CD4-positive, alpha-beta memory T cell (primary cell): ENCODE data around the gene TEX13A. TPM values are rescaled to one million over a fixed set of nuclear protein-coding genes. Genes with fewer than 3 reads are reported as not detected.

ENCODE experiments used
- CTCF ChIA-PET: fragments of 350-600 bp; sonication (Branson Sonifier 250); formaldehyde crosslinking; loops from one replicate; lab custom pipeline; 2021; ENCODE audit warnings: inconsistent platforms; ENCODE audit not compliant: partially characterized antibody; lab: Charles Lee
- POLR2A ChIA-PET: fragments of 350-600 bp; sonication (Branson Sonifier 250); formaldehyde crosslinking; loops from one replicate; lab custom pipeline; 2021; ENCODE audit not compliant: partially characterized antibody; lab: Charles Lee
- DNase-seq, 5 donors: peaks; one replicate each; pipeline versions ENCODE4 v3.0.0 to v3.0.0-alpha.2; 2020 to 2022; ENCODE audit warnings: mixed read lengths in 1 of 5
- H3K27ac ChIP-seq: one replicate; pipeline ENCODE4 v1.7.0; 2013; ENCODE audit warnings: low read depth, low read length
- H3K27me3 ChIP-seq: 2 replicates; pipeline ENCODE4 v1.7.0; 2013; ENCODE audit warnings: mild to moderate bottlenecking, low read length, moderate library complexity; ENCODE audit not compliant: insufficient read depth
- H3K36me3 ChIP-seq: 2 replicates; pipeline ENCODE4 v1.7.0; 2013; ENCODE audit warnings: mild to moderate bottlenecking, low read length, moderate library complexity; ENCODE audit not compliant: insufficient read depth
- H3K4me1 ChIP-seq: 2 replicates; pipeline ENCODE4 v1.7.0; 2013; ENCODE audit warnings: mild to moderate bottlenecking, low read length, moderate library complexity; ENCODE audit not compliant: insufficient read depth
- H3K4me3 ChIP-seq, 2 donors: one replicate each; pipeline ENCODE4 v1.7.0; 2013; ENCODE audit warnings: low read length in 2 of 2, mild to moderate bottlenecking in 1 of 2
- H3K9me3 ChIP-seq, 2 donors: one replicate each; pipeline ENCODE4 v1.7.0; 2013; ENCODE audit warnings: low read length in 2 of 2, control low read depth in 1 of 2; ENCODE audit not compliant: control insufficient read depth in 1 of 2
- H3K27ac Mint-ChIP-seq, 7 donors: one replicate each; pipeline ENCODE4 v1.8.0; 2020 to 2021; ENCODE audit warnings: mixed read lengths in 7 of 7, mild to moderate bottlenecking in 6 of 7, inconsistent platforms in 3 of 7, moderate library complexity in 3 of 7
- H3K27me3 Mint-ChIP-seq, 2 donors: one replicate each; pipeline ENCODE4 v1.8.0; 2020 to 2021; ENCODE audit warnings: mixed read lengths in 2 of 2
- H3K36me3 Mint-ChIP-seq, 2 donors: one replicate each; pipeline ENCODE4 v1.8.0; 2020 to 2021; ENCODE audit warnings: mixed read lengths in 2 of 2, inconsistent platforms in 1 of 2, mild to moderate bottlenecking in 1 of 2
- H3K4me1 Mint-ChIP-seq, 4 donors: one replicate each; pipeline ENCODE4 v1.8.0; 2020 to 2021; ENCODE audit warnings: mixed read lengths in 4 of 4, mild to moderate bottlenecking in 1 of 4
- H3K4me3 Mint-ChIP-seq, 8 donors: one replicate each; pipeline ENCODE4 v1.8.0; 2020 to 2021; ENCODE audit warnings: mixed read lengths in 8 of 8, mild to moderate bottlenecking in 7 of 8, moderate library complexity in 6 of 8, inconsistent platforms in 3 of 8
- H3K9me3 Mint-ChIP-seq, 8 donors: one replicate each; pipeline ENCODE4 v1.8.0; 2020 to 2021; ENCODE audit warnings: mixed read lengths in 8 of 8, mild to moderate bottlenecking in 5 of 8, inconsistent platforms in 3 of 8, moderate library complexity in 1 of 8
- intact Hi-C: fragments of 100-400 bp; cut with micrococcal nuclease; formaldehyde crosslinking; loops from one replicate; pipeline ENCODE4 v1.15.1; 2023
- polyA plus RNA-seq, 2 donors: library from polyadenylated mRNA; unstranded; fragments of 300-500 nt; fragmentation: Illumina TruSeq; gene quantifications; one replicate each; pipeline ENCODE4 v1.2.3, GENCODE V29; 2021
- total RNA-seq, 2 experiments: library from RNA; stranded (reverse); gene quantifications; one replicate each; pipeline ENCODE4 v1.2.3, GENCODE V29; 2021

TEX13A gene
- total and polyA plus RNA-seq, 4 experiments from 2014 or later = not detected

DNA sequence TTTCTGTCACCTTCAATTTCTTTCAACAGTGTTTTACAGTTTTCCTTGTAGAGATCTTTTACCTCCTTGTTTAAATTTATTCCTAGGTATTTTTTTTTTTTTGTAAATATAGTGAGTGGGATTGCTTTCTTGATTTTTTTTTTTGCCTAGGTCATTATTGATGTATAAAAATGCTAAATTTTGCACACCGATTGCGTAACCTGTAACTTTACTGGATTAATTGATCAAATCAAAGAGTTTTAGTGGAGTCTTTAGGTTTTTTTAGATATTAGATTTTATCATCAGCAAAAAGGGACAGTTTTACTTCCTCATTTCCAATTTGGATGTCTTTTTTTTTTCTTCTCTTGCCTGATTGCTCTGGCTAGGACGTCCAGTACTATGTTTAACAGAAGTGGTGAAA, 40.9 kb downstream of the TEX13A start:
- no peak for DNase-seq
- intact Hi-C loops = no loop called here
- no peaks in the 10 kb centered on the region for H3K4me1 Mint-ChIP-seq
- no peaks in the 10 kb centered on the region for H3K4me1 ChIP-seq
- H3K36me3 Mint-ChIP-seq = no peaks in the 10 kb centered on the region
- no peaks in the 10 kb centered on the region for H3K9me3 ChIP-seq
- H3K27me3 ChIP-seq = no peaks in the 10 kb centered on the region
- H3K27ac ChIP-seq = no peak overlapping the region
- CTCF ChIA-PET = no interaction called here
- POLR2A ChIA-PET = no interaction called here
- peaks cover 0 to 4% (median 0%) of the 10 kb centered on the region in 8 donors for H3K9me3 Mint-ChIP-seq
- no peaks in the 10 kb centered on the region for H3K27me3 Mint-ChIP-seq
- no peak overlapping the region for H3K27ac Mint-ChIP-seq
- no peak overlapping the region for H3K4me3 ChIP-seq
- no peaks in the 10 kb centered on the region for H3K36me3 ChIP-seq
- H3K4me3 Mint-ChIP-seq = no peak overlapping the region

DNA sequence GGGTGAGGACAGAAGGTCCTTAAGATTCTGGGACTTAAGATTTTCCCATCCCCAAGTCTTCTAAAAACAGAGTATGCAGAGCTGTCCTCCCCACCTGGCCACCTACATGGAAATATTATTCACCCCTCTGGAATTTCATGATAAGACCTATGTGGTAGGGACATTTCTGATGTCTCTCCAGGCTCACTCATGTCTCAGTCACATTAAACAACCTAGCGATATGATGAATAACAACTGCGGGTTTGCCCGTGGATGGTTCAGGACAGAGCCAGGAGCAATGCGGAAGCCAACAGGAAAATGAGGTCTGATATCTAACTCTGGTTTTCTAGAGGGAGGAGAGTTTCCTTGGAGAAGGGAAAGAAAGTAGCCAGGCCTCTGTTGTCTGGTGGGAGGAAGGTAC, 47.4 kb downstream of the TEX13A start:
- H3K36me3 Mint-ChIP-seq = no peaks in the 10 kb centered on the region
- H3K27ac Mint-ChIP-seq = no peak overlapping the region
- no peak overlapping the region for H3K4me3 ChIP-seq
- peaks cover 0 to 2% (median 0%) of the 10 kb centered on the region in 8 donors for H3K9me3 Mint-ChIP-seq
- no peak for DNase-seq
- H3K9me3 ChIP-seq = no peaks in the 10 kb centered on the region
- no peaks in the 10 kb centered on the region for H3K36me3 ChIP-seq
- no peaks in the 10 kb centered on the region for H3K4me1 ChIP-seq
- H3K27ac ChIP-seq = no peak overlapping the region
- intact Hi-C loops = no loop called here
- CTCF ChIA-PET = no interaction called here
- H3K27me3 Mint-ChIP-seq = no peaks in the 10 kb centered on the region
- H3K4me1 Mint-ChIP-seq = no peaks in the 10 kb centered on the region
- no peaks in the 10 kb centered on the region for H3K27me3 ChIP-seq
- POLR2A ChIA-PET = no interaction called here
- no peak overlapping the region for H3K4me3 Mint-ChIP-seq
